GM12878 (cell line): ENCODE results near the gene NIN. TPM values are rescaled to one million over a fixed set of nuclear protein-coding genes. Genes with fewer than 3 reads are reported as not detected.

Experiments used
- BACH1 ChIP-seq: fragments of 450-650 bp; IDR thresholded peaks from 2 replicates; pipeline ENCODE4 v1.6.1; 2017; ENCODE audit warnings: mild to moderate bottlenecking, borderline replicate concordance
- BCL11A ChIP-seq: IDR thresholded peaks from 2 replicates; pipeline ENCODE4 v1.6.1; 2011; ENCODE audit warnings: low read depth, low read length
- BHLHE40 ChIP-seq, 2 experiments: fragments of 450-650 bp in 1 of 2; IDR thresholded peaks; 2 replicates each; pipeline ENCODE4 v1.6.1; 2011 to 2017; ENCODE audit warnings: low read depth in 2 of 2, borderline replicate concordance in 1 of 2, improper control_type of control experiment in 1 of 2, low read length in 1 of 2, mild to moderate bottlenecking in 1 of 2
- ELK1 ChIP-seq: IDR thresholded peaks from 2 replicates; pipeline ENCODE4 v1.6.1; 2012; ENCODE audit warnings: low read depth, low read length, improper control_type of control experiment
- MLLT1 ChIP-seq: fragments of 450-650 bp; IDR thresholded peaks from 2 replicates; pipeline ENCODE4 v1.6.1; 2016; ENCODE audit warnings: mild to moderate bottlenecking
- MTA3 ChIP-seq: IDR thresholded peaks from 2 replicates; pipeline ENCODE4 v1.6.1; 2012; ENCODE audit warnings: low read length, inconsistent platforms, borderline replicate concordance
- NFIC ChIP-seq: IDR thresholded peaks from 2 replicates; pipeline ENCODE4 v1.6.1; 2012; ENCODE audit warnings: low read depth, mild to moderate bottlenecking, inconsistent platforms, low read length, moderate library complexity
- NR2C2 ChIP-seq: IDR thresholded peaks from 2 replicates; pipeline ENCODE4 v1.6.1; 2011; ENCODE audit warnings: borderline replicate concordance, low read depth; ENCODE audit not compliant: control insufficient read depth, insufficient read length
- NR2F1 ChIP-seq: fragments of 450-650 bp; conservative IDR thresholded peaks from 2 replicates; pipeline ENCODE4 v1.6.1; 2017; ENCODE audit warnings: mild to moderate bottlenecking
- STAT1 ChIP-seq: fragments of 450-650 bp; conservative IDR thresholded peaks from 2 replicates; pipeline ENCODE4 v1.6.1; 2014; ENCODE audit warnings: antibody characterized with exemption, mild to moderate bottlenecking
- TARDBP ChIP-seq: IDR thresholded peaks from 2 replicates; pipeline ENCODE4 v1.6.1; 2016; ENCODE audit warnings: borderline replicate concordance
- TBL1XR1 ChIP-seq: IDR thresholded peaks from 2 replicates; pipeline ENCODE4 v1.6.1; 2012; ENCODE audit warnings: low read depth, low read length, improper control_type of control experiment
- USF2 ChIP-seq: IDR thresholded peaks from 2 replicates; pipeline ENCODE4 v1.6.1; 2011; ENCODE audit warnings: low read depth, low read length, improper control_type of control experiment, borderline replicate concordance
- WRNIP1 ChIP-seq: IDR thresholded peaks from 2 replicates; pipeline ENCODE4 v1.6.1; 2011; ENCODE audit warnings: low read depth, low read length, improper control_type of control experiment, borderline replicate concordance
- ZBTB33 ChIP-seq: fragments of 450-650 bp; IDR thresholded peaks from 2 replicates; pipeline ENCODE4 v1.6.1; 2017; ENCODE audit warnings: mild to moderate bottlenecking
- ZZZ3 ChIP-seq: IDR thresholded peaks from 2 replicates; pipeline ENCODE4 v1.6.1; 2011; ENCODE audit warnings: low read depth; ENCODE audit not compliant: control insufficient read depth, insufficient read length
- polyA plus RNA-seq, 11 experiments: library from polyadenylated mRNA; depleted of rRNA in 4 of 11; unstranded in 6 of 11; stranded (reverse) in 5 of 11; fragments of >200 nt; fragmentation: Nextera tagmentation in 4 of 11; fragmentation: Illumina TruSeq in 1 of 11; extraction: Ambion mirVana in 4 of 11; extraction: Trizol in 1 of 11; gene quantifications; 1 replicate in 1 of 11; 2 replicates in 10 of 11; pipeline versions ENCODE4 v1.2.1 to v1.2.3, GENCODE V29; 2011 to 2016; ENCODE audit warnings: inconsistent platforms in 2 of 11, missing spikeins in 2 of 11, low read depth in 1 of 11
- total RNA-seq, 4 experiments: library from RNA; depleted of rRNA in 3 of 4; stranded (reverse); fragments of >200 nt in 3 of 4; fragmentation: Illumina TruSeq in 1 of 4; extraction: Trizol in 1 of 4; gene quantifications; 2 replicates each; pipeline versions ENCODE4 v1.2.1 to v1.2.3, GENCODE V29; 2013 to 2021

NIN gene
- total and polyA plus RNA-seq, 10 of the 15 experiments (the other 5 are each of a cell fraction or from before 2014, with no cell fraction given) = 16.2 to 135 (median 70.3) TPM

GRCh38 chr14:50830044-50830931 lies 674 bp downstream of the NIN start (continued):
- TF ChIP-seq TBL1XR1 (0 out of 2 replicates have a peak, but pooled peaks have one; percentile 4), TARDBP (no peak), BACH1 (no peak; the same call in 1 of the 2 replicates), ZZZ3 (no peak), USF2 (no peak), BCL11A (no peak), WRNIP1 (no peak), ZBTB33 (no peak), NR2F1 (no peak; the same call in 1 of the 2 replicates), ELK1 (no peak), BHLHE40 (IDR thresholded peaks at IDR 0.05; ENCODE audit: borderline replicate concordance in 1 of 2, low read depth in 2 of 2, low read length in 1 of 2) (peak; percentile 81 to 89), MTA3 (no peak), NR2C2 (no peak), STAT1 (0 out of 2 replicates have a peak, but pooled peaks have one; percentile 30), MLLT1 (peak; percentile 42; the same call in 1 of the 2 replicates), NFIC (no peak)
